ENCODE measurements around the gene CD44.
A peak's percentile ranks its signal among the peaks of the same experiment; 100 is the strongest.

Gene CD44

GRCh38 chr11:35109827-35110226, 29.1 kb upstream of the CD44 start:
- no peak for DNase-seq
- in situ Hi-C loops (cut with MboI; ENCODE audit: low pct_unique_long_range_greater_than_20kb, low sequenced_read_pairs): no loop called here

DNA sequence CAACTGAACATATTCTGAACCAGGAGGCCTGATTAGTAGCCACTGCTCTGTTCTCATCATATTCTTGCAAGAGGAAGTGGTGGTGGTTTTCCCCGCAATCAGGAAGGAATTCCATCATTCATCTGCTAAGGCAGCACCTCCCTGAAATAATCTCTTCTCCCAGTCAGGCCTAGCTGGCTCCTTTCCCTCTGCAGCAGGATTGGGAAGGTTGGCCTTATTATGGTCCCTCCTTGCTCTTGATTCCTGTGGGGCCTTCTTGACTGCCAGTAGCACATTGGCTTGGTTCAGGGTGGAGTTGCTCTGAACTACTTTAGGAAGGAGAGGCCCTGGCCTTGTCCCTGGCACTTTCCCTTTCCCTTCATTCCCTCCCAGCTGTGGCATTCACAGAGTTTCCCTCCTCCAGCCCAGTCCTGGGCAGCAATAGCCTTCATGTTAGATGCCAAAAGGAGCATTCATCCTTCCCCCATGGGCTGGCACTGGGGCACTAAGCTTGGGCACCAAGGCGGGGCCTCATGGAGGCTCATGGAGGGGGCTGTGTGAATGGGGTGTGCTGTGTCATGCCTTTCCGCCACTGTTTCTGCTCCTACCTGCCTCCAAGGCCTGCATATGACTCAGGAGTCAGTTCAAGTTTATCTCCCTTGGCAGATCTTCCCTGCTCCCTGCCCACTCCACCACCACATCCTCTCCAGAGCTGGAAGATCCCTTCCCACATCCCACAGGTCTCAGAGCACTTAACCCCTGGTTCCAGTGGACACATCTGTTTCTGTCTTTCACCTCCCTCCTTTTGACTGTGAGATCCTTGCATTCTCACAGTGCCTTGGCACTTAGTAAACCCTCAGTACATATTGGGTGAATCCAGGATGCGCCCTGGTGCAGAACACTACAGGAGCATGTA, 27.6 kb upstream of the CD44 start:
- in situ Hi-C loops (cut with MboI; ENCODE audit: low pct_unique_long_range_greater_than_20kb, low sequenced_read_pairs): no loop called here
- peak; percentile 50 for DNase-seq

- DNase-seq: no peak
- in situ Hi-C loops (cut with MboI; ENCODE audit: low pct_unique_long_range_greater_than_20kb, low sequenced_read_pairs): no loop called here
Observed at GRCh38 chr11:35112056-35112845, 26.7 kb upstream of the CD44 start.

- no peak for DNase-seq
- in situ Hi-C loops (cut with MboI; ENCODE audit: low pct_unique_long_range_greater_than_20kb, low sequenced_read_pairs): no loop called here
Observed at GRCh38 chr11:35112846-35113105, 26.2 kb upstream of the CD44 start.

DNA sequence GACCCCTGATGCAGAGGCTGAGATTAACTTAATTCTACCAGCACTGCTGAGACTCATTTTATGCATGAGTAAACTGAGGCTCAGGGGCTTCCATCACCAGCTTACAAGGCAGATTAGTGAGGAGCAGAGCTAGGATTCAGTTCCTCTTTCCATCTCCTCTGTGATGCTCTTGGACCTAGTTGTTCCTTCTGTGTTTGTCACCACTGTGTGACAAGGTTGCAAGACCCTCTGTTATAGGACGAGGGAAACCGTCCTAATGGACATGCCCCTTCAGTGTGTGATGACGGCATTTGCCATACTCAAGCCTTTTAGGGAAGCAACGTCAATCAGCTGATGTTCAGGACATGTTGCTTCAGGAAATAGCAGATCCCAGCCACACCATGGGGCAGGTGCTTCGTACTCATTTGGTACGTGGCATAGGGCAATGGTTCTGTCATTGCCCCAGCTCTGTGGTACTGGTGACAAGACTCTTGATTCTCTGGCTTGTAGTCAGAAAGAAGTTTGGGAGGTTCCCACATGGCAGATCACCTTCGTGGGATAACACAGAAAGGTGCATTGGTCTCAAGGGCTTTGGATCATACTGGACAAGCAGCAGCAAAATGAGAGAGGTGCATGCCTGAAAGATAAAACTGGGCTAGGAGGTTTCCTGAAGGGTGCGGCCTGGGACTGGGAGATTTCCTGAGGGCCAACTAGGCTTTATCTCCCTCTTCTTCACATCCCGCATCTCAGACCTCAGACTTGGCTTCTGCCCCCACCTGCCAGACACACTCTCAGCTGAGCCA, 23.9 kb upstream of the CD44 start:
- in situ Hi-C loops (cut with MboI; ENCODE audit: low pct_unique_long_range_greater_than_20kb, low sequenced_read_pairs): no loop called here
- no peak for DNase-seq

DNA sequence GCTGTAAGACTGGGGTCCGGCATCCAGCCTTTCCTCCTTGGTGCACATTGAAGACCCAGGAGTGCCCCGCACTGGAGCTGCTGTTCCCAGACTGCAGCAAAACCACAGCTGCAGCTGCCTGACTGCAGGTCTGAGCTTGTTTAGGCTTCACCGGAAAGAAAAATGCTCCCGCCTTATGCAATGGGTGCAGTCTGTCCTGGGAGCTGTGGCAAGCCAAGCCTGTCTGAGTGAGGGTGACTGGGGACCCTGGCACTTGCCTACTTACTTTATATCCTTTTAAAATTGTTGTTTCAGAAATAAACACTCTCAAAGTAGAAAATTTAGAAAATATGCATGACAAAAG, 23.3 kb upstream of the CD44 start:
- no peak for DNase-seq
- in situ Hi-C loops (cut with MboI; ENCODE audit: low pct_unique_long_range_greater_than_20kb, low sequenced_read_pairs): no loop called here

DNA sequence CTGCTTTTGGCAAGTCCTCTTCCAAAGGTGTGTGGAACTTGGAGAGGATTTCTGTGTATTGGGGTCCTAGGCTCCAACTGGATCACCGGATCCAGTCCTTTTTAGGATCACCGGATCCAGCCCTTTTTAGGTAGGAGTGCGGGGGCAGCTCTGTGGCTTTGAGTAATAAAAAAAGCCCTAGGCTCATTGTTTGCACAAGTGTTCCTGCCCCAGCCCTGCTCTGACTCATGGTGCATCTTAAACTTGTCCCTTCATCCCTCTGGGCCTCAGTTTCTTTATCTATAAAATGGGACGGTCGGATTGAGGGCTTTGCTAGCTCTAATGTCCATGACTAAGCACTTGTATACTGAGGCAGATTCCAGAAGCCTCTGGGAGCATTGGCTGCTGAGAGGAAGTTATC, 22.7 kb upstream of the CD44 start:
- in situ Hi-C loops (cut with MboI; ENCODE audit: low pct_unique_long_range_greater_than_20kb, low sequenced_read_pairs): no loop called here

DNA sequence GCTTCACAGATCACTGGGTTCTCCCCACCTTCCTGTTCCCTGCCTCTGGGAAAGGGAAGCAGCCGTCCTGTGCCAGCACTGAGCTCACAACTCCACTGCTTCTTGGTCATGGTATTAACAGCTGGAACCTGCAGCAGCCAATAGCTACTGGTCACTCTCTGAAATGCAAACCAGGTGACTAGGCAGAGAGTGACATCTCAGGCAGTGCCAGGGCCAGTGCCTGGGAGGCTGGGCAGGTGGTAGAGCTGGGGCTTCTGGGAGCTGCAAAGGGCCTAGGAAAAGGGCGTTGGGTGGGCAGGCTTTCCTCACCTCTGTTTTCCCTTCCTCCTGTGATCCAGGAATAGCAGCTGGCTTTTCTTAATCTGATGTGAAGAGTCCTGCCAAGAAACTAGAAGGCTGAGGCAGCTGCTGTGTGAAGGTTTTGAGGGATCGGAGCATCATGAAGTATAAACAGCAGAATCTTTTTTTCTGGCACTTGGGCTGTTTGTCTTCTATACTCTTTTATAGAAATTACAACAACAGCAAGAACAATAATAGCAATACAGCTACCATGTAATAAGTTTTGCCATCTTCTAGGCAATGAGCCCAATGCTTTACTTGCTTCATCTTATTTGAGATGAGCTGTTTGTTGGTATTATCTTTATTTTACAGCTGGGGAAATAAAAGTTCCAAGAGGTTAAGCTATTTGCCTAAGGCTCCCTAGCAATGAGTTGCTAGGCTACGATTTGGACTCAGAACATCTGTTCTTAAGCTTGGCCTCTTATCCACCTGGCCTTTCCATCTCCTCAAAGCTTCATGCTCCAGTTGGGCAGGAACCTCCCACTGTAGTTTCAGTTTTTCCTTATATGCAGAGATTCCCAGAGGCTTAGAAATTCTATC, 22.0 kb upstream of the CD44 start:
- no peak for DNase-seq
- in situ Hi-C loops (cut with MboI; ENCODE audit: low pct_unique_long_range_greater_than_20kb, low sequenced_read_pairs): no loop called here

More for the DNA sequence above, 22.7 kb upstream of the CD44 start:
- DNase-seq: no peak

DNA sequence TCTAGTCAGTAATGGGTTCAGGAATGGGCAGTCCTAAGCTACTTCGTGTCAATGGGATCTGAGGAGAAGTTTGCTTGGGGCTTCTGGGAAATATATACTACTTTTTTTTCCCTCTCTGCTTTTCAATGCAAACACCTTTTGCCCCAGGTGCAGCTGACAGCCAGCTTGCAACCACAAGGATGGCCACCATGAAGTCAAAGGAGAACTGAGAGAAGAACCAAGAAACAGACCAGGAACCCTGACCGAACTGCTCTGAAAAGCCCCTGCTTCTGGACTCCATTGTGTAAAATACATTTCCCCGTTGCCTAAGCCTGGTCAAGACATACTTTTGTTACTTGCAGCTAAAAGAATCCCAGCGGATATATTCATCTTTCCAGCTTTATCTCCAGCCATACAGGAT, 20.1 kb upstream of the CD44 start:
- in situ Hi-C loops (cut with MboI; ENCODE audit: low pct_unique_long_range_greater_than_20kb, low sequenced_read_pairs): no loop called here
- no peak for DNase-seq

DNA sequence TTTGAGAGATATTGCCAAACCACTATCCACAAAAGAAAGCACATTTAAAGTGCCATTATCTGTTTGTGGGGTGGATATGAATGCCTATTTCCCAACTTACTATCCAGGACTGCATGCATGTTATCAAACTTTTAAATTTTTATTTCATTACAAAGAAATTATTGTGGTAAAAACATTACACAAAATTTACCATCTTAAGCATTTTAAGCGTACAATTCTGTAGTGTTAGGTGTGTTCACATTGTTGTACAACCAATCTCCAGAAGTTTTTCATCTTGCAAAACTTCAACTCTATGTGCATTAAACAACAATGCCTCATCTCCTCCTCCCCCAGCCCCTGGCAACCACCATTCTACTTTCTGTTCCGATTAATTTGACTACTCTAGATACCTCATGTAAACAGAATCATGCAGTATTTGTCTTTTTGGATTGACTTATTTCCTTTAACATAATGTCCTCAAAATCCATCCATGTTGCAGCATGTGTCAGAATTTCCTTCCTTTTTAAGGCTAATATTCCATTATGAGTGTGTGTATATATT, 17.6 kb upstream of the CD44 start:
- no peak for DNase-seq
- in situ Hi-C loops (cut with MboI; ENCODE audit: low pct_unique_long_range_greater_than_20kb, low sequenced_read_pairs): no loop called here

GRCh38 chr11:35122308-35122707, 16.7 kb upstream of the CD44 start:
- in situ Hi-C loops (cut with MboI; ENCODE audit: low pct_unique_long_range_greater_than_20kb, low sequenced_read_pairs): no loop called here

GRCh38 chr11:35126000-35126878, 12.7 kb upstream of the CD44 start:
- in situ Hi-C loops (cut with MboI; ENCODE audit: low pct_unique_long_range_greater_than_20kb, low sequenced_read_pairs): no loop called here
- no peak for DNase-seq

More at GRCh38 chr11:35122308-35122707, 16.7 kb upstream of the CD44 start:
- DNase-seq: no peak

GRCh38 chr11:35126879-35127581, 11.9 kb upstream of the CD44 start:
- in situ Hi-C loops (cut with MboI; ENCODE audit: low pct_unique_long_range_greater_than_20kb, low sequenced_read_pairs): no loop called here

GRCh38 chr11:35127619-35128018, 11.4 kb upstream of the CD44 start:
- DNase-seq: no peak
- in situ Hi-C loops (cut with MboI; ENCODE audit: low pct_unique_long_range_greater_than_20kb, low sequenced_read_pairs): no loop called here

More at GRCh38 chr11:35126879-35127581, 11.9 kb upstream of the CD44 start:
- DNase-seq: no peak

DNA sequence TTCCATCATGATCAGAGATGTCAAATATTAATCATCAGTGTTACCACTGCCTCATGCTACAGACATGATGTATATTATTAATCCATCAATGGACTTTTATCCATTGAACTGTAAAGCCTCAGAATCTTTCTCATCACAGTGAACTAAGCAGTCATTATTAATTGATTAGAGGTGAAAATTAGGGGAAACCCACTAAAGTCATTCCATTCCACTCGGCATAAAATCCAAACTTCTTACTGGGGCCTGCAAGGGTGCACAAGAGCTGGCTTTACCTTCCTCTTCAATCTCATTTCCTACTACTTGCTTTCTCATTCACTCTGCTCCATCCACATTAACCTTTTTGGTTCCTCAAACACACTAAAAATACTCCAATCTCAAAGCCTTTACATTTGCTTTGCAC, 7.9 kb upstream of the CD44 start:
- no peak for DNase-seq
- in situ Hi-C loops (cut with MboI; ENCODE audit: low pct_unique_long_range_greater_than_20kb, low sequenced_read_pairs): no loop called here

- DNase-seq: no peak
- in situ Hi-C loops (cut with MboI; ENCODE audit: low pct_unique_long_range_greater_than_20kb, low sequenced_read_pairs): no loop called here
Observed at GRCh38 chr11:35131886-35132285, 7.1 kb upstream of the CD44 start.

- DNase-seq: no peak
- in situ Hi-C loops (cut with MboI; ENCODE audit: low pct_unique_long_range_greater_than_20kb, low sequenced_read_pairs): no loop called here
Observed at GRCh38 chr11:35133656-35134055, 5.3 kb upstream of the CD44 start.

Measured in KBM-7 (cell line).